PC-3 (cell line): ENCODE data around the gene SCGN. TPM values are rescaled to one million over a fixed set of nuclear protein-coding genes. Genes with fewer than 3 reads are reported as not detected.

Source experiments
- ATAC-seq: fragments of 200-7000 bp; cut with Tn5 transposase; 2 replicates; pipeline ENCODE4 v1.9.1; 2020; ENCODE audit warnings: mild to moderate bottlenecking, moderate library complexity
- BruUV-seq: library from RNA; stranded (reverse); fragments of 400-500 nt; replicated peaks from 2 replicates; lab custom pipeline; 2021; lab: Mats Ljungman, UMichigan
- CTCF ChIA-PET: fragments of 300-600 bp; sonication (Branson Sonifier 250); formaldehyde crosslinking; loops from one replicate; lab custom pipeline; 2022; ENCODE audit warnings: antibody characterized with exemption; lab: Charles Lee
- POLR2A ChIA-PET: fragments of 300-600 bp; sonication (Branson Sonifier 250); formaldehyde crosslinking; loops from one replicate; lab custom pipeline; 2022; ENCODE audit warnings: antibody characterized with exemption; ENCODE audit not compliant: unreplicated experiment; lab: Charles Lee
- DNase-seq: peaks from one replicate; pipeline ENCODE4 v3.0.0-alpha.2; 2015
- H2AFZ ChIP-seq: fragments of 300-600 bp; sonication (generic); 2 replicates; pipeline ENCODE4 v1.6.0; 2016; ENCODE audit warnings: antibody characterized with exemption, low read length
- H3F3A ChIP-seq: fragments of 300-600 bp; sonication (generic); one replicate; pipeline ENCODE4 v1.6.0; 2017; ENCODE audit warnings: antibody characterized with exemption, low read length, control low read depth, mild to moderate bottlenecking; ENCODE audit not compliant: unreplicated experiment
- H3K27ac ChIP-seq: fragments of 300-600 bp; sonication (generic); 2 replicates; pipeline ENCODE4 v1.5.1; 2016; ENCODE audit warnings: mild to moderate bottlenecking, low read length
- H3K27me3 ChIP-seq: fragments of 300-600 bp; sonication (generic); 2 replicates; pipeline ENCODE4 v1.6.1; 2016; ENCODE audit warnings: low read length, mixed read lengths
- H3K36me3 ChIP-seq: fragments of 300-600 bp; sonication (generic); 2 replicates; pipeline ENCODE4 v1.6.1; 2016; ENCODE audit warnings: low read depth, mixed run types, low read length, mixed read lengths
- H3K4me1 ChIP-seq: fragments of 300-600 bp; sonication (generic); 2 replicates; pipeline ENCODE4 v1.5.1; 2016; ENCODE audit warnings: low read length; ENCODE audit not compliant: insufficient read depth
- H3K4me2 ChIP-seq: fragments of 300-600 bp; sonication (generic); 2 replicates; pipeline ENCODE4 v1.6.0; 2016; ENCODE audit warnings: low read length
- H3K4me3 ChIP-seq: fragments of 300-600 bp; sonication (generic); 2 replicates; pipeline ENCODE4 v1.5.1; 2016; ENCODE audit warnings: mild to moderate bottlenecking, low read length, mixed read lengths
- H3K79me2 ChIP-seq: fragments of 300-600 bp; sonication (generic); 2 replicates; pipeline ENCODE4 v1.6.1; 2017; ENCODE audit warnings: low read length, mixed read lengths
- H3K9ac ChIP-seq: fragments of 300-600 bp; sonication (generic); 2 replicates; pipeline ENCODE4 v1.6.0; 2016; ENCODE audit warnings: mild to moderate bottlenecking, low read length
- H3K9me2 ChIP-seq: fragments of 300-600 bp; sonication (generic); replicated peaks from 2 replicates; pipeline ENCODE4 v1.6.1; 2016; ENCODE audit warnings: mixed run types, low read length, mixed read lengths
- H3K9me3 ChIP-seq: fragments of 300-600 bp; sonication (generic); 2 replicates; pipeline ENCODE4 v1.6.1; 2016; ENCODE audit warnings: low read length, mixed read lengths
- H4K20me1 ChIP-seq: fragments of 300-600 bp; sonication (generic); 2 replicates; pipeline ENCODE4 v1.6.1; 2016; ENCODE audit warnings: low read length, mixed read lengths
- EZH2 ChIP-seq: fragments of 300-600 bp; sonication (generic); IDR thresholded peaks from one replicate; pipeline ENCODE4 v1.6.1; 2017; ENCODE audit warnings: antibody characterized with exemption, mild to moderate bottlenecking, low read length; ENCODE audit not compliant: unreplicated experiment
- EZH2phosphoT487 ChIP-seq: fragments of 300-600 bp; sonication (generic); IDR thresholded peaks from 2 replicates; pipeline ENCODE4 v1.6.1; 2018; ENCODE audit warnings: mild to moderate bottlenecking, antibody characterized with exemption, low read length, borderline replicate concordance
- intact Hi-C: fragments of 100-400 bp; cut with micrococcal nuclease; formaldehyde crosslinking; loops from 2 replicates; pipeline ENCODE4 v1.9.0; 2023
- total RNA-seq: library from RNA; depleted of rRNA; stranded (reverse); fragments of >200 nt; gene quantifications from 2 replicates; pipeline ENCODE4 v1.2.3, GENCODE V29; 2014
- TF ChIP-seq, protein P1 (sequence below): fragments of 300-600 bp; sonication (generic); conservative IDR thresholded peaks from 2 replicates; pipeline ENCODE4 v1.5.1; 2017; ENCODE audit warnings: antibody characterized with exemption, low read depth, mild to moderate bottlenecking, low read length

SCGN gene
- total RNA-seq, 1 experiment from 2014 or later, result not detected

DNA sequence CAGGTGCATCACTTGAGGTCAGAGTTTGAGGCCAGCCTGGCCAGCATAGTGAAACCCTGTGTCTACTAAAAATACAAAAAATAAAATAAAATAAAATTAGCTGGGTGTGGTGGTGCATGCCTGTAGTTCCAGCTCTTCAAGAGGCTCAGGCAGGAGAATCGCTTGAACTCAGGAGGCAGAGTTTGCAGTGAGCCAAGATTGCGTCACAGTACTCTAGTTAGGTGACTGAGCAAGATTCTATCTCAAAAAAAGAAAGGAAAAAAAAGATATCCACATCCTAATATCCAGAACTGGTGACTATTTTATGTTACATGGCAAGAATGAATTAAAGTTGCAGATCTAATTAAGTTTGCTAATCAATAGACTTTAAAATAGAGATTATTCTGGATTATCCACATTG lies 32.5 kb downstream of the SCGN start:
- intact Hi-C loops, result no loop called here
- CTCF ChIA-PET, result no interaction called here
- H3K4me3 ChIP-seq, result no peak overlapping the region
- H3K9me2 ChIP-seq, result no peaks in the 10 kb centered on the region
- no peak overlapping the region for H3K4me2 ChIP-seq
- no TSS peak for BruUV-seq
- POLR2A ChIA-PET, result no interaction called here
- no peak overlapping the region for H3K9ac ChIP-seq
- no peaks in the 10 kb centered on the region for H4K20me1 ChIP-seq
- H2AFZ ChIP-seq, result no peak overlapping the region
- H3K36me3 ChIP-seq, result no peaks in the 10 kb centered on the region
- TF ChIP-seq EZH2 (no peak), EZH2phosphoT487 (no peak)
- TF ChIP-seq, protein P1, sequence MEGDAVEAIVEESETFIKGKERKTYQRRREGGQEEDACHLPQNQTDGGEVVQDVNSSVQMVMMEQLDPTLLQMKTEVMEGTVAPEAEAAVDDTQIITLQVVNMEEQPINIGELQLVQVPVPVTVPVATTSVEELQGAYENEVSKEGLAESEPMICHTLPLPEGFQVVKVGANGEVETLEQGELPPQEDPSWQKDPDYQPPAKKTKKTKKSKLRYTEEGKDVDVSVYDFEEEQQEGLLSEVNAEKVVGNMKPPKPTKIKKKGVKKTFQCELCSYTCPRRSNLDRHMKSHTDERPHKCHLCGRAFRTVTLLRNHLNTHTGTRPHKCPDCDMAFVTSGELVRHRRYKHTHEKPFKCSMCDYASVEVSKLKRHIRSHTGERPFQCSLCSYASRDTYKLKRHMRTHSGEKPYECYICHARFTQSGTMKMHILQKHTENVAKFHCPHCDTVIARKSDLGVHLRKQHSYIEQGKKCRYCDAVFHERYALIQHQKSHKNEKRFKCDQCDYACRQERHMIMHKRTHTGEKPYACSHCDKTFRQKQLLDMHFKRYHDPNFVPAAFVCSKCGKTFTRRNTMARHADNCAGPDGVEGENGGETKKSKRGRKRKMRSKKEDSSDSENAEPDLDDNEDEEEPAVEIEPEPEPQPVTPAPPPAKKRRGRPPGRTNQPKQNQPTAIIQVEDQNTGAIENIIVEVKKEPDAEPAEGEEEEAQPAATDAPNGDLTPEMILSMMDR, result no peak
- DNase-seq (no peak), ATAC-seq (no peak)
- peaks cover 83% of the 10 kb centered on the region for H3K27me3 ChIP-seq
- no peaks in the 10 kb centered on the region for H3F3A ChIP-seq
- H3K4me1 ChIP-seq, result no peaks in the 10 kb centered on the region
- no peaks in the 10 kb centered on the region for H3K9me3 ChIP-seq
- no peaks in the 10 kb centered on the region for H3K79me2 ChIP-seq
- no peak overlapping the region for H3K27ac ChIP-seq

DNA sequence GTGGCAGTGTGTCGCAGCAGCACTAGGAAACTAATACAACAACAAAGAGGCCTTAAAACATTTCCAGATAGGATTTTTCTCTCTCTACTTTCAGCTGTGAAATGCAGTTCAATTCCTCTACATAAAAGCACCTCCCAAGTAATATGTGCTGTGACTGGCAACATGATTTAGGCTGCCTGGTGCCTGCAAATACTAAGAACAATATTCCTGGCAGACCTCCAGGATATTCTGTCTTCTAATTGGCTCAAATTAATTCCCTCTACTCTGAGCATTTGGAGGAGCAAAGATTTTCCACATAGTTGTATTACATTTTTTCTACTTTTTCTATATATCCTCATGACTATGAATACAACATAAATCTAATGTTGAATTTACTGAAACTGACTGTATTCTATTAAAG lies 33.2 kb downstream of the SCGN start:
- no TSS peak for BruUV-seq
- TF ChIP-seq, protein P1, result no peak
- TF ChIP-seq EZH2phosphoT487 (no peak), EZH2 (no peak)
- intact Hi-C loops, result no loop called here
- H3K4me1 ChIP-seq, result no peaks in the 10 kb centered on the region
- no peak overlapping the region for H3K9ac ChIP-seq
- no peaks in the 10 kb centered on the region for H3K9me2 ChIP-seq
- no peaks in the 10 kb centered on the region for H3K9me3 ChIP-seq
- H2AFZ ChIP-seq, result no peak overlapping the region
- no peak overlapping the region for H3K4me3 ChIP-seq
- DNase-seq (no peak), ATAC-seq (no peak)
- no peaks in the 10 kb centered on the region for H3K36me3 ChIP-seq
- POLR2A ChIA-PET, result no interaction called here
- H3K27me3 ChIP-seq, result peaks cover 82% of the 10 kb centered on the region
- H3F3A ChIP-seq, result no peaks in the 10 kb centered on the region
- no peak overlapping the region for H3K27ac ChIP-seq
- H4K20me1 ChIP-seq, result no peaks in the 10 kb centered on the region
- CTCF ChIA-PET, result no interaction called here
- no peak overlapping the region for H3K4me2 ChIP-seq
- no peaks in the 10 kb centered on the region for H3K79me2 ChIP-seq

DNA sequence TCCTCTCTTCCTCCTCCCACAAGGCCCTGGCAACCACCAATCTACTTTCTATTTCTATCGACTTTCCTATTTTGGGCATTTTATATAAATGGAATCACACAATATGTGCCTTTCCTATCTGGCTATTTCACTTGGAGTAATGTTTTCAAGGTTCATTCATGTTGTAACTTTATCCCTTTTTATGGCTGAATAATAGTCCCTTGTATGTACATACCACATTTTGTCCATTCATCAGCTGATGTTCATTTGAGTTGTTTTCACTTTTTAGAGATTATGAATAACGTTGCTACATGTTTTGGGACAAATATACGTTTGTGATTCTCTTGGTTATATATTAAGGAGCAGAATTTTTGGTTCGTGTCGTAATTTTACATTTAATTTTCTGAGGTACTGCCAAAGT lies 33.9 kb downstream of the SCGN start:
- no peaks in the 10 kb centered on the region for H3K79me2 ChIP-seq
- H3K4me2 ChIP-seq, result no peak overlapping the region
- BruUV-seq, result no TSS peak
- H3K4me3 ChIP-seq, result no peak overlapping the region
- intact Hi-C loops, result no loop called here
- ATAC-seq (no peak), DNase-seq (no peak)
- H3K27me3 ChIP-seq, result peaks cover 80% of the 10 kb centered on the region
- TF ChIP-seq EZH2phosphoT487 (no peak), EZH2 (no peak)
- TF ChIP-seq, protein P1, result no peak
- H3K27ac ChIP-seq, result no peak overlapping the region
- H3K9me3 ChIP-seq, result no peaks in the 10 kb centered on the region
- CTCF ChIA-PET, result no interaction called here
- no peak overlapping the region for H3K9ac ChIP-seq
- no peak overlapping the region for H2AFZ ChIP-seq
- no peaks in the 10 kb centered on the region for H3K36me3 ChIP-seq
- H3K4me1 ChIP-seq, result no peaks in the 10 kb centered on the region
- no peaks in the 10 kb centered on the region for H4K20me1 ChIP-seq
- no peaks in the 10 kb centered on the region for H3F3A ChIP-seq
- POLR2A ChIA-PET, result no interaction called here
- H3K9me2 ChIP-seq, result no peaks in the 10 kb centered on the region
